ENCODE data around the gene LILRB2.
"Not testable (repeated sequence)": the region's sequence is repeated elsewhere in the genome, so short reads cannot be mapped to it uniquely, and the experiment has no call there.

The LILRB2 gene

GRCh38 chr19:54271587-54271986 is 9.3 kb downstream of the LILRB2 start:
- not testable (repeated sequence) for DNase-seq

DNA sequence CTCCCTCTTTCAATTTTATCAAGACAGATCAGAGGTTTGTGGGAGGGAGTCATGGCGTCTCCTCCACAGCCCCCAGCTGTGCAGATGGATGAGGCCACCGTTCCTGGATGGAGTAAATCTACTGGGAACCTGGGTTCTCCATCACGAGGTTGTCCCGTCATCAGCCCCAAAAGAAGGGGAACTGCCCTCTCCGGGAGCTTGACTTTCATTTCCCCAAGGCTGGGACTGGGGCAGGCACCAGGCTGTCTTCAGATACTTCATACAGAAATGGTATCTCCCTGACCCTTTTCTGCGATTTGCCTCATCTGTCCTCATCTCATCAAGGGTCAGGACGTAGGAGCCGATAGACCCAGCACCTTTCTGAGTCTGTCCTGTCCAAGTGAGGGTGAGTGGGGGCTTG is 9.8 kb downstream of the LILRB2 start:
- no peak for DNase-seq

GRCh38 chr19:54268936-54269335 is 12.0 kb downstream of the LILRB2 start:
- DNase-seq = no peak

GRCh38 chr19:54266133-54266532 is 14.8 kb downstream of the LILRB2 start:
- peak; percentile 82 for DNase-seq

GRCh38 chr19:54262470-54262869 is 18.4 kb downstream of the LILRB2 start:
- DNase-seq = no peak

DNA sequence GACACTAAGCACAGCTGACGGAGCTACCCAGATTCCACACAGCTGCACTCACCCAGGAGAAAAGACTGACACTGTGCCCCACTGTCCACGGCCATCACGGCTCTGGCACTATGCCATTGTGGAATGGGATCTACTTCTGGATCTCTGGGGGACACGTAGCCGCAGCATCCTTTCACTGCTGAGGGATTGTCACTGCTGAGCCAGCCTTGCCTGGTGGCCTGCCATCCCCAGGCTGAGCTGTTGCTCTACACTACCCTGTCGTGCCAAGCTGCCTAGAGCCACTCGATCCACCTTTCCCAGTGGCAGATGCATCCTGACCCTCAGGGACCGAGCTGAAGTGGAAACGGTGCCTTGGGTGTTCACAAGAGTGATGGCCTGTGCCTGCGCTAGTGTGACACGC is 18.8 kb downstream of the LILRB2 start:
- DNase-seq = no peak

- no peak for DNase-seq
These were observed 23.8 kb downstream of the LILRB2 start, which contains the start of gene LILRB5 for GRCh38 chr19:54257116-54257480. Gene LILRB5 (minus strand): TSS chr19:54257273. CDS start chr19:54257193, 80 bp downstream.

- no peak for DNase-seq
These were observed 24.4 kb downstream of the LILRB2 start for GRCh38 chr19:54256250-54257115.

GRCh38 chr19:54255105-54255775 is 25.7 kb downstream of the LILRB2 start:
- no peak for DNase-seq

DNA sequence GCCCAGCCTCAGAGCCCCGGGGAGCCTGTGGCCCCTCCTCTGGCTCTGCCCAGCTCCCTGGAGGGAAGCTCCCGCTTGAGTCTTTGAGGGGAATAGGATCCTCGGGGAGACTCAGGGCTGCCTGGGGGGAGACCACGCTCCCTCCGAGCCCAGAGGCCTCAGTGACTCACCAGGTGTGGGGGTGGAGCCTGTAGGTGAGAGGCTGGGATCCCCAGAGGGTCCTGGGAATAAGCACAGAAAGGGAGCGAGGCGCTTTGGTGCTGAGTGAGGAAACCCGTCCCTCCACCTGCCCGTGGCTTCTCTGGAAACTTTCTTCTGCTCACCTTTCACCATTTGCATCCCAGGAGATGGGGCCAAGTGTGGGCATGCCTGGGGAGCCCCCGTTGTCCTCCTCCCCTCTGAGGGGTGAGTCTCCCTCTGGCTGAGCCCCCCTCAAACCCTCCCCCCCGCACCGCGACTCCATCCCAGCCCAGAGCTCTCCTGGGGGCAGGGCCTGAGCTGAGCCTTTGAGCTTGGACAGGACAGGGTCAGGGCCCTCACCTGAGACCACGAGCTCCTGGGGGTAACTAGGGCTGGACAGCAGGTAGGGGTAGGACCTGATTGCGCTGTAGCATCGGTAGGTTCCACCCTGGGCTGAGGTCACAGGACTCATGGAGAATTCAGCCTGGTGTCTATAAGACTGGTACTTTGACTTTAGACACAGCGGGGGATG is 26.6 kb downstream of the LILRB2 start:
- DNase-seq = peak; percentile 7

GRCh38 chr19:54253331-54254194 is 27.3 kb downstream of the LILRB2 start:
- no peak for DNase-seq

DNA sequence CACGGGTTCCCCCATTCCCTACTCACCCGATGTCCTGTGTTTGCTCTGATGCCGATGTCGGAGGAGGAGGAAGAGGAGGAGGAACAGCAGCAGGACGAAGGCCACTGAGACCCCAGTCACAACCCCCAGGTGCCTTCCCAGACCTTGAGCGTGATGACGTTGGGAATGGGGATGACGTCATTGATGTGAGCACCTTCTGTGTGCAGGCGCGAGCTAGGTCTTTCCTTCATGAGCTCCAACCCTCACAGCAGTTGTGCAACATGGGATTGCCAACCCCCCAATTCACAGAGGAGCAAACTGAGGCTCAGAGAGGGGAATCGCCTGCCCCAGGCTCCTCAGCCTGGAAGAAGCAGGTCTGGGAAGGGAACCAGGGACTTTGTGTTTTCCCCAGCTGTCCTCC is 28.1 kb downstream of the LILRB2 start:
- no peak for DNase-seq

DNA sequence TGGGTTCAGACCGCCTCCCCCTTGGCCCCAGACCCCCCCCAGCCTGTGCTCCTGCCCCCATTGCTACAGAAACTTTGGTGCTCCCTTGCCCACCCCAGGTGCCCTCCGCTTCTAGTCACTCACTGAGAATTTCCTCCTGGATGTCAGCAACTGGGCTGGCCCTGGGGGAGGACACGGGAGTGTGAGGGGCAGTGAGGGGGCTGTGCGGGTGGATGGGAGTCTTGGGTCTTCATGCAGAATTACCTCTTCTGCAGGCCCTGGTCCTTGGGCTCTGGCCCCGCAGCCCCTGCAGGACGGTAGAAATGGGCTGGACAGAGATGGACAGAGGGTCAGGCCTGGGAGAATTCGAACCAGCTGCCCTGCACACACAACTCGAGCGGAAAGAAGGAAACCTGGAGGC is 28.7 kb downstream of the LILRB2 start:
- no peak for DNase-seq

GRCh38 chr19:54248016-54248601 is 32.8 kb downstream of the LILRB2 start:
- DNase-seq = no peak

GRCh38 chr19:54247106-54247930 is 33.6 kb downstream of the LILRB2 start:
- no peak for DNase-seq

DNA sequence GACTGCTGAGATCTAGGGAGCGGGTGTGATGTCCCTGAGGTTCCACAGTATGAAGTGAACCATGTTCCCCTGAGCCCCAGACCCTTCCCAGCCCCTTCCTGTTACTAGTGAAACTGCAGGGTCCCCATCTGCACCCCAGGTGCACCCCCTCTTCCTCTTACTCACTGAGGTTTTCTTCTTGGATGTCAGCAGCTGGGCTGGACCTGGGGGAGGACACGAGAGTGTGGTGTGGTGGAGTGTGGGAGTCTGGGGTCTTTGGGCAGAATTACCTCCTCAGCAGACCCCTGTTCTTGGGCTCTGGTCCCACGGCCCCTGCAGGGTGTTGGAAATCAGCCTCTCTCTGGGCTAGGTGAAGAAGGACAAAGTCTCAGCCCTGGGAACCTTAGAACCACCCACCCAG is 35.0 kb downstream of the LILRB2 start:
- DNase-seq = no peak

- DNase-seq = peak; percentile 20
These were observed 37.1 kb downstream of the LILRB2 start for GRCh38 chr19:54243809-54244208.

GRCh38 chr19:54242646-54243045 is 38.3 kb downstream of the LILRB2 start, which contains the start of gene LILRA6:
Gene LILRA6 (minus strand): TSS chr19:54242790.
- not testable (repeated sequence) for DNase-seq

DNA sequence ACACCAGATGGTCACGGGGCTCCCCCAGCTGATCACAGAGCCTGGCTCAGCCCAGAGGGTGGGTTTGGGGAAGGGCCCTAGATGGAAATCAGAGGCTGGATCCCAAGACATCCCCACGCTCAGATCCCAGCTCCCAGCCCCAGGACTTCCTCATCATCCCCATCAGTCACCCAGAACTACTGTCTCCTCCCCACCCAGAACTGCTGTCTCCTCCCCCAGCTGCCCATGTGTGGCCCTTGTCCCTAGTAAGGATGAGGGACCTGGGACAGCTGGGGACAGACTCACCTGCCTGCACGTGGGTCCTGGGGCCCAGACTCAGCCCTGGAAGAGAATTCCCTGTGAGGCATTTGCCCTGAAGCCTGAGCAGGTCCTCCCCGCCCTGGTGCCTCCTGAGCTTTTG is 38.7 kb downstream of the LILRB2 start:
- not testable (repeated sequence) for DNase-seq

DNA sequence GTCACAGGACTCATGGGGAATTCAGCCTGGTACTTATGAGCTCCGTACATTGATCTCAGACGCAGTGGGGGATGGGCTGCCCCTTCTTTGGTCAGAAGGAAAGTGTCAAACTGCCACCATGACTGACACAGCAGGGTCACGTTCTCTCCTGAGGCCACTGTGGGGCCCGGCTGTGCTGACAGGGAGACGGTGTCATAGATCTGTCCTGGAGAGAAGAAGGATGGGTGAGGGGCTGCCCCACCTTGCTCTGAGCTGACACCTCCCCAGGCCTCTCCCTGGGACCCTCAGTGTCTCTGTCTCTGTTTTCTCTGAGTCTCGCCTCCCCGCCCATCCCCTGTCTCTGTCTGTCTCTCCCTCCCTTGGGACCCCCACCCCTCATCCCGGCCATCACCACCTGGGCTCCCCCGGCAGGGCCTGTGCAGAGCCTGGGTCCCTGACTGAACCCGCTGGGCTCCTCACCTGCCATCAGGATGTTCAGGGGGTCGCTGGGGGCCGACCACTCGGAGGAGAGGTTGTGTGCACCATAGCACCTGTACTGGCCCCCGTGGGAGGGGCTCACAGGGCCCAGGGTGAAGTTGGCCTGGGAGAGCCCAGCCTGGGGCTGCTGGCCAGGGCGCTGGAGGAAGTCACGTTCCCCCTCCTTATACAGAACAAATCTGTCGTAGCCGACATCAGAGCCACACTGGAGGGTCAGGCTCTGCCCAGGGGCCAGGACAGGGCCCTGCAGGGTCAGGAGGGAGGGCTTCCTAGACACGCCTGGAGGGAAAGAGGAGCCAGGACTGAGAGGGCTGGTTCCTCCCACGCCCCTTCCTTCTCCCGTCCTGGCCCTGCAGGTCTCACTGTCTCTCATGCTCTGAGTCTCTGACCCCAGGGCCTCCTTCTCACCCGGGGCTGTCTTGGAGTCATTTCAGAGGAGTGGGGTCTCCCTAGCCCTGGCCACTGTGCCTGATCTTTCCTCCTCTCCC is 40.3 kb downstream of the LILRB2 start:
- not testable (repeated sequence) for DNase-seq

Measured in OCI-M1 (cell line).